GM12878 (cell line): Measurements from ENCODE around the gene LAMB1.

Source experiments
- ATF3 ChIP-seq: IDR thresholded peaks from 2 replicates; pipeline ENCODE4 v1.6.1; 2011; ENCODE audit warnings: low read depth, mild to moderate bottlenecking, low read length, moderate library complexity, borderline replicate concordance; ENCODE audit errors: extremely low read depth
- CHD2 ChIP-seq: IDR thresholded peaks from 2 replicates; pipeline ENCODE4 v1.6.1; 2011; ENCODE audit warnings: low read depth, low read length, improper control_type of control experiment, borderline replicate concordance
- CTCF ChIP-seq, 3 experiments: IDR thresholded peaks in 2 of 3; conservative IDR thresholded peaks in 1 of 3; 2 replicates each; pipeline ENCODE4 v1.5.1; 2011; ENCODE audit warnings: low read depth in 3 of 3, low read length in 3 of 3, mild to moderate bottlenecking in 3 of 3, control low read depth in 2 of 3, moderate library complexity in 2 of 3, inconsistent platforms in 1 of 3, mixed read lengths in 1 of 3; ENCODE audit not compliant: control insufficient read depth in 2 of 3, insufficient read depth in 1 of 3; ENCODE audit errors: extremely low read depth in 1 of 3
- EGR1 ChIP-seq, 2 experiments: IDR thresholded peaks; 1 replicate in 1 of 2; 2 replicates in 1 of 2; pipeline ENCODE4 v1.6.1; 2011 to 2012; ENCODE audit warnings: low read depth in 2 of 2, low read length in 2 of 2, borderline replicate concordance in 1 of 2, mild to moderate bottlenecking in 1 of 2, moderate library complexity in 1 of 2
- EP300 ChIP-seq, 2 experiments: fragments of 150-350 bp in 1 of 2; IDR thresholded peaks; 2 replicates each; pipeline ENCODE4 v1.6.1; 2011 to 2012; ENCODE audit warnings: low read depth in 2 of 2, low read length in 2 of 2, borderline replicate concordance in 1 of 2, improper control_type of control experiment in 1 of 2, inconsistent platforms in 1 of 2; ENCODE audit not compliant: control insufficient read depth in 1 of 2
- PBX3 ChIP-seq: IDR thresholded peaks from 2 replicates; pipeline ENCODE4 v1.6.1; 2011; ENCODE audit warnings: mild to moderate bottlenecking, low read depth, low read length, moderate library complexity; ENCODE audit not compliant: insufficient replicate concordance
- SUPT20H ChIP-seq: IDR thresholded peaks from 2 replicates; pipeline ENCODE4 v1.6.1; 2011; ENCODE audit warnings: low read depth, mild to moderate bottlenecking, low read length, moderate library complexity, borderline replicate concordance; ENCODE audit not compliant: control insufficient read depth
- ZNF274 ChIP-seq: IDR thresholded peaks from one replicate; pipeline ENCODE4 v1.8.0; 2011; ENCODE audit not compliant: insufficient read length, insufficient read depth

- TF ChIP-seq PBX3: no peak
- no peak for TF ChIP-seq ATF3
- no peak for TF ChIP-seq ZNF274
- TF ChIP-seq SUPT20H: no peak
- no peak for TF ChIP-seq EGR1 (IDR thresholded peaks at IDR 0.05; ENCODE audit: borderline replicate concordance in 1 of 2, low read depth in 2 of 2, low read length in 2 of 2)
- no peak for TF ChIP-seq CTCF (IDR thresholded peaks at IDR 0.05 in 2 of 3, conservative IDR thresholded peaks at IDR 0.05 in 1 of 3; ENCODE audit: control insufficient read depth in 2 of 3, extremely low read depth in 1 of 3, insufficient read depth in 1 of 3, low read depth in 3 of 3, low read length in 3 of 3)
- no peak for TF ChIP-seq EP300 (IDR thresholded peaks at IDR 0.05; ENCODE audit: borderline replicate concordance in 1 of 2, control insufficient read depth in 1 of 2, low read depth in 2 of 2, low read length in 2 of 2)
- TF ChIP-seq CHD2: no peak
Measured at GRCh38 chr7:107969856-107970255, 33.1 kb downstream of the LAMB1 start.
